Epithelial cell of esophagus (primary cell): ENCODE results near the gene UQCR10.

Experiments used
- DNase-seq: peaks from one replicate; pipeline ENCODE4 v3.0.0; 2010; ENCODE audit warnings: low read depth
- H3K4me3 ChIP-seq: 2 replicates; pipeline ENCODE4 v1.5.1; 2011; ENCODE audit warnings: mild to moderate bottlenecking, low read length, control low read depth
- CTCF ChIP-seq: IDR thresholded peaks from 2 replicates; pipeline ENCODE4 v1.5.1; 2011; ENCODE audit warnings: low read depth, mild to moderate bottlenecking, low read length, control low read depth, inconsistent platforms; ENCODE audit not compliant: insufficient read depth; ENCODE audit errors: missing control alignments

UQCR10 gene

GRCh38 chr22:29722587-29722986 is 44.6 kb upstream of the UQCR10 start:
- no peak overlapping the region for H3K4me3 ChIP-seq
- DNase-seq: no peak
- no peak for TF ChIP-seq CTCF

- TF ChIP-seq CTCF: no peak
- no peak overlapping the region for H3K4me3 ChIP-seq
Measured at GRCh38 chr22:29723766-29724165, 43.4 kb upstream of the UQCR10 start.

GRCh38 chr22:29724843-29725242 is 42.3 kb upstream of the UQCR10 start:
- no peak for DNase-seq

More at GRCh38 chr22:29723766-29724165, 43.4 kb upstream of the UQCR10 start:
- no peak for DNase-seq

GRCh38 chr22:29726106-29726505 is 41.1 kb upstream of the UQCR10 start:
- no peak for TF ChIP-seq CTCF
- no peak overlapping the region for H3K4me3 ChIP-seq
- DNase-seq: no peak

More at GRCh38 chr22:29724843-29725242, 42.3 kb upstream of the UQCR10 start:
- no peak for TF ChIP-seq CTCF
- no peak overlapping the region for H3K4me3 ChIP-seq

- no peak for TF ChIP-seq CTCF
- H3K4me3 ChIP-seq: no peak overlapping the region
- no peak for DNase-seq
Measured at GRCh38 chr22:29726512-29727130, 40.5 kb upstream of the UQCR10 start.

- TF ChIP-seq CTCF: peak; percentile 42
- peak; percentile 30 for DNase-seq
Measured at GRCh38 chr22:29727131-29727523, 40.0 kb upstream of the UQCR10 start.

GRCh38 chr22:29729161-29729560 is 38.0 kb upstream of the UQCR10 start:
- DNase-seq: no peak
- no peak overlapping the region for H3K4me3 ChIP-seq
- TF ChIP-seq CTCF: no peak

More at GRCh38 chr22:29727131-29727523, 40.0 kb upstream of the UQCR10 start:
- H3K4me3 ChIP-seq: no peak overlapping the region
